OCI-LY7 (cell line): ENCODE data around the gene IRF2. TPM values are rescaled to one million over a fixed set of nuclear protein-coding genes. Genes with fewer than 3 reads are reported as not detected.

Experiments
- BruUV-seq: library from RNA; stranded (reverse); fragments of 400-500 nt; replicated peaks from 2 replicates; lab custom pipeline; 2021; lab: Mats Ljungman, UMichigan
- CTCF ChIA-PET: fragments of 300-600 bp; sonication (Branson Sonifier 250); formaldehyde crosslinking; loops from one replicate; lab custom pipeline; 2022; ENCODE audit warnings: antibody characterized with exemption; ENCODE audit not compliant: unreplicated experiment; lab: Charles Lee
- POLR2A ChIA-PET: fragments of 300-600 bp; sonication (Branson Sonifier 250); formaldehyde crosslinking; loops from one replicate; lab custom pipeline; 2022; ENCODE audit warnings: antibody characterized with exemption; lab: Charles Lee
- DNase-seq: peaks from one replicate; pipeline ENCODE4 v3.0.0-alpha.2; 2015; ENCODE audit warnings: low spot score
- H2AFZ ChIP-seq: fragments of 200-600 bp; sonication (generic), shearing (Covaris generic); 2 replicates; pipeline ENCODE4 v1.6.1; 2014; ENCODE audit warnings: mild to moderate bottlenecking, antibody characterized with exemption, low read length, moderate library complexity
- H3K27ac ChIP-seq: fragments of 200-600 bp; sonication (generic); 2 replicates; pipeline ENCODE4 v1.5.1; 2014; ENCODE audit warnings: mixed run types, low read depth, mild to moderate bottlenecking, moderate library complexity, low read length, inconsistent platforms; ENCODE audit not compliant: poor library complexity, severe bottlenecking
- H3K36me3 ChIP-seq: fragments of 200-600 bp; sonication (generic); 2 replicates; pipeline ENCODE4 v1.6.1; 2014; ENCODE audit warnings: mild to moderate bottlenecking, antibody characterized with exemption, low read length, moderate library complexity, mixed read lengths; ENCODE audit not compliant: insufficient read depth
- H3K4me1 ChIP-seq: fragments of 200-600 bp; sonication (generic); 2 replicates; pipeline ENCODE4 v1.5.1; 2014; ENCODE audit warnings: mild to moderate bottlenecking, low read length; ENCODE audit not compliant: insufficient read depth, poor library complexity, severe bottlenecking
- H3K4me2 ChIP-seq: fragments of 200-600 bp; sonication (generic); 2 replicates; pipeline ENCODE4 v1.6.1; 2014; ENCODE audit warnings: mild to moderate bottlenecking, low read length
- H3K4me3 ChIP-seq: fragments of 200-600 bp; sonication (generic); 2 replicates; pipeline ENCODE4 v1.5.1; 2014; ENCODE audit warnings: mild to moderate bottlenecking, low read depth, low read length; ENCODE audit not compliant: poor library complexity, severe bottlenecking
- H3K79me2 ChIP-seq: fragments of 200-600 bp; sonication (generic); 2 replicates; pipeline ENCODE4 v1.6.1; 2016; ENCODE audit warnings: low read depth, mild to moderate bottlenecking, low read length, moderate library complexity, mixed read lengths; ENCODE audit not compliant: insufficient read depth
- H3K9me2 ChIP-seq: fragments of 200-600 bp; sonication (generic); 2 replicates; pipeline ENCODE4 v1.6.1; 2016; ENCODE audit warnings: mild to moderate bottlenecking, low read length, mixed read lengths; ENCODE audit not compliant: insufficient read depth
- H3K9me3 ChIP-seq: fragments of 200-600 bp; sonication (generic); 2 replicates; pipeline ENCODE4 v1.6.1; 2014; ENCODE audit warnings: mild to moderate bottlenecking, mixed run types, low read length, mixed read lengths
- H4K20me1 ChIP-seq: fragments of 200-600 bp; sonication (generic); 2 replicates; pipeline ENCODE4 v1.6.1; 2014; ENCODE audit warnings: mild to moderate bottlenecking, antibody characterized with exemption, low read length, moderate library complexity, mixed read lengths; ENCODE audit not compliant: insufficient read depth
- CTCF ChIP-seq: fragments of 200-600 bp; sonication (generic); conservative IDR thresholded peaks from 2 replicates; pipeline ENCODE4 v1.5.1; 2014; ENCODE audit warnings: mild to moderate bottlenecking, antibody characterized with exemption, low read length, moderate library complexity, mixed read lengths
- EZH2phosphoT487 ChIP-seq: fragments of 200-600 bp; sonication (generic); IDR thresholded peaks from 2 replicates; pipeline ENCODE4 v1.6.1; 2018; ENCODE audit warnings: low read depth, borderline replicate concordance, mild to moderate bottlenecking, mixed run types, antibody characterized with exemption, low read length, moderate library complexity, mixed read lengths
- intact Hi-C: fragments of 100-400 bp; cut with micrococcal nuclease; formaldehyde crosslinking; loops from one replicate; pipeline ENCODE4 v1.10.0; 2022; ENCODE audit not compliant: unreplicated experiment
- total RNA-seq, 2 experiments: library from RNA; depleted of rRNA in 1 of 2; stranded (reverse); fragments of >200 nt in 1 of 2; shearing (Covaris generic) in 1 of 2; gene quantifications; 2 replicates each; pipeline ENCODE4 v1.2.3, GENCODE V29; 2014 to 2022

The IRF2 gene
- total RNA-seq, 2 experiments from 2014 or later = 32.3 to 37.8 TPM

- peaks cover 21% of the 10 kb centered on the region for H3K4me1 ChIP-seq
- CTCF ChIA-PET = no interaction called here
- H3K4me2 ChIP-seq = no peak overlapping the region
- POLR2A ChIA-PET = no interaction called here
- no peak for DNase-seq
- H3K79me2 ChIP-seq = no peaks in the 10 kb centered on the region
- no peaks in the 10 kb centered on the region for H3K9me2 ChIP-seq
- intact Hi-C loops = no loop called here
- TF ChIP-seq EZH2phosphoT487 (no peak), CTCF (no peak)
- H3K4me3 ChIP-seq = no peak overlapping the region
- H3K27ac ChIP-seq = no peak overlapping the region
- 0 out of 2 replicates have a peak, but pooled peaks cover 9% of the 10 kb centered on the region for H3K9me3 ChIP-seq
- H2AFZ ChIP-seq = no peak overlapping the region
- BruUV-seq = no TSS peak
- H3K36me3 ChIP-seq = no peaks in the 10 kb centered on the region
- H4K20me1 ChIP-seq = no peaks in the 10 kb centered on the region
Measured at GRCh38 chr4:184373886-184374405, 100.4 kb downstream of the IRF2 start.

GRCh38 chr4:184371390-184371787, 103.0 kb downstream of the IRF2 start:
- Histone ChIP-seq H3K9me3 (0 out of 2 replicates have a peak, but pooled peaks cover 9% of the 10 kb centered on the region), H3K27ac (no peak overlapping the region), H3K79me2 (no peaks in the 10 kb centered on the region), H3K4me2 (no peak overlapping the region), H3K4me1 (peaks cover 39% of the 10 kb centered on the region), H3K36me3 (no peaks in the 10 kb centered on the region), H4K20me1 (no peaks in the 10 kb centered on the region), H3K4me3 (no peak overlapping the region), H2AFZ (no peak overlapping the region), H3K9me2 (no peaks in the 10 kb centered on the region)
- DNase-seq = no peak
- intact Hi-C loops = no loop called here
- no TSS peak for BruUV-seq
- CTCF ChIA-PET = interaction anchor here (1.0 kb wide), 1 partner anchor 24 kb away, joined by 3 read pairs; no protein-coding TSS in a partner anchor
- POLR2A ChIA-PET = interaction anchor here (1.1 to 2.7 kb wide), 4 partner anchors 10 to 44 kb away, joined by 3 to 12 read pairs (median 4); no protein-coding TSS in a partner anchor
- no peak for TF ChIP-seq EZH2phosphoT487
- no peak for TF ChIP-seq CTCF
